HG02943 (cell line): ENCODE data around the gene PALMD.
A peak's percentile ranks its signal among the peaks of the same experiment; 100 is the strongest.

Experiments
- ATAC-seq: cut with Tn5 transposase; IDR thresholded peaks from one replicate; pipeline ENCODE4 v1.9.1; 2021; ENCODE audit warnings: mild to moderate bottlenecking, low read depth, moderate library complexity; ENCODE audit not compliant: unreplicated experiment

Gene PALMD

DNA sequence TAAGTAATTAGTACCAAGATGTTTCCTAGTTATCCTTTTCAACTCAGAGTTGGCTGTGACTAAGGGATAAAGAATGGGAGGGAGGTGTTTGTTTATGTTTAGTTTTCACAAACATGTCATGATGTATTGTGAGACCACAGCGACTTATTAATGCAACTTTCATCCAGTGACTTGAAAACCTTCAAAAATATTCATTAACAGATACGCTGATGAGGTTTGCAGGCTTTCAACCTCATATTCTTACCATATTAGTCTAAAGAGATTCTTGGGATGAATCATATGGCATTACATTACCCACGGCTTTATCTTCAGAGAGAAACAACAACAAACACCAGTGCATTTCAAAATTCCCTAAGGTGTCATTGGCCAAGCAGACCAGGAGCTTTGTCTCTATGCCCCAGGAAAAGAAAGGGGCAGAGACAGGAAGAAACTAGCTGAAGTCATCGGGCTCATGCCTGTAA, 36.4 kb downstream of the PALMD start:
- no peak for ATAC-seq

DNA sequence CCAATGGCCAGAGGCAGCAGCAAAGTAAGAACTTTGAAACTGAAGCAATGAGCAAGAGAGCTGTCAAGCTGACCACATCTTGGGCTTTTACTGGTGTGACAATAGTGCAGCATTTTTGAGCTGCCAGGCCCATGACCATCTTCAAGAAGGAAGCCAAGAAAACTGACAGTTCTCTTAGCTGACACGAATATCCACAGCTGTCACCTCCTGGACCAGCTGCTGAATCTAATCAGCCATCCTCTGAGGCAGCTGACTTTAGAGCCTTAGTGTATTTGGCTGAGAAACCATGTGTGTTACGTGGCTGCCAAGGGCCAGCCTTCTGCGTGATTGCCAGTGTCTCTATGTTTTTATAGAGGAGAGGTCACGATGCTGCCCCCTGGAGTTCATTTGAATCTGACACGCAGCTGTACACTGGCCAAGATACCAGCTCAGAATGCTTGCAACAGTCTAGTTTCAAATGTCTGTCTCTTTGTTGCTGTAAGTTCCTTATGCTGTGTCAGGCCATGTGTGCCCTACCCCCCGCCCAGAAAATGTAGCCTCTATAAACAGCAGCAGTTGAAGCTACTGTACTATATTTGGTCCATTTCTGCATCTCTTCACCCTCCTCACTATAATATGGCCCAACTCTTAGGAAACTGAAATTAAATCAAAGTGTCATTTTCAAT, 39.7 kb downstream of the PALMD start:
- peak; percentile 91 for ATAC-seq

DNA sequence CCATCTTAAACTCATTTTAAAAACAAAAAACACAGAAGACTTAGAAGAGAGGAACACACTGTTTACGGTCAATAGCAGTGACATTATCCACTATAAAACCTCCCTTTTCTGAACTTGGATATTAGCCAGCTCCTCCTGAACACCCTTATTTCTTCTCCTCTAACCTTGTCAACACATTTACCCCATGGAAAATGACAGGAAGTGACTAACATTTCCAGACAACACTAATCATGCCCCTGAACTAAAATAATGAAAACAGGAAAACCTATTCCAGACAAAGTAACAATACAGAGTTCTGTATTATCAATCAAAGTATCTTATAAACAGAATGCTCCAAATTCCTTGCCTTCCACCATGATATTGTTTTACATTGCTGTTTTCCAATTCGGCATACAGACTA, 45.3 kb downstream of the PALMD start:
- ATAC-seq = no peak

DNA sequence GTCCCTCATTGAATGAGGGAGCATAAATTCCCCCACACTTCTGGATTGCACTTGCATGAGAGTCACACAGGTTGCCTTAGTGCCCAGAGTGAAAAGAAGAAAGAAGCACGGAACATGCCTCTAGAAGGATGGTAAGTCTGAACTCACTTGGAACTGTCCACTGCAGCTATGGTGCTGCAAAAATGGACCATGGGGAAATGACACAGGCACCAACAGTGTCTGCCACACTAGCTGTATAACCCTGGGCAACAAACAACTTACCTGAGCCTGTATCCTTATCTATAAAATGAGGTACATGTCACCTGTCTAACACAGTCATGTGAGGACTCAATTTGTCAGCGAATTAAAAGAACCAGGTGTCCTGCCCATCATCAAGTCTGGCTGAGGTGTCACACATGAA, 50.7 kb downstream of the PALMD start:
- ATAC-seq = no peak

DNA sequence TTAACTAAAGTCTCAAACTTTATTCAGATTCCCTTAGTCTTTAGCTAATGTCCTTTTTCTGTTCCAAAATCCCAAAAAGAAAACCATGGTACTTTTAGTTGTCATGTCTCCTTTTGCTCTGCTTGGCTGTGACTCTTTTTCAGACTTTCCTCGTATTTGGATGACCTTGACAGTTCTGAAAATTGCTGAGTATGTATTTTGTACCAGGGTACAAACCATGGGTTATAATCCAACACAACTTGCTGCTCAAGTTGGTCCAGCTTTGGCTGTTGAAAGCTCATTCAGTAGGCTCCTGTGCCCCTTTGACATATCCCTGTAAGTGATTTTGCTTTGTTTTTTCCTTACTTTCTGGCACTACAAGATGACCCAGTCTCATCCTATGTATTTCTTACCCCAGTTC, 51.7 kb downstream of the PALMD start:
- ATAC-seq = no peak

DNA sequence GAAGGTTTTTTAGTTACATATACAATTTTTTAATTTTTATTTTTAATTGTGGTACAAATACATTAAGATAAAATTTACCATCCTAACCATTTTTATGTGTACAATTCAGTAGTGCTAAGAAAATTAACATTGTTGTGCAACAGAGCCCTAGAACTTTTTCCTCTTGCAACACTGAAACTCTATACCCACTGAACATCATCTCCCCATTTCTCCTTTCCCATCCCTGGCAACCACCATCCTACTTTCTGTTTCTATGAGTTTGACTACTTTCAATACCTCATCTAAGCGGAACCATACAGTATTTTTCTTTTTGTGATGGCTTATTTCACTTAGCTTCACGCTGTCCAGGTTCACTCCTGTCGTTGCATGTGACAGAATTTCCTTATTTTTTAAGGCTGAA, 54.1 kb downstream of the PALMD start:
- ATAC-seq = no peak

DNA sequence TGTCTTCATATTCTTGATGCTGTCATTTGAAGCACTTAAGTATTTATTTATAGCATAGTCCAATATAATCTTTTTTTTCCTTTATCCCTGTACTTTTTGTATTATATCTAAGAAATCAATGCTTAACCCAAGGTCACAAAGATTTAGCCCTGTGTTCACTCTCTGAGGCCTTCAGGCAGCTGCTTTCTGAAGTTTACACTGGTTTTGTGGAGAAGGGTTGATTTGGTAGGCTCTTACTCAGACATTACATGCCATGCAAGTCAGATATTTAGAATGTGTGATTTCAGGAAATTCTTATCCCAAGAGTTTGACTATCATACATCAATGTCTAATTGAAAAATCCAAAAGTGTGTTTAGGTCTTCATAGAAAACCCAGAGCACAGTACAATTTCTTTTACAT, 56.3 kb downstream of the PALMD start:
- ATAC-seq = no peak

DNA sequence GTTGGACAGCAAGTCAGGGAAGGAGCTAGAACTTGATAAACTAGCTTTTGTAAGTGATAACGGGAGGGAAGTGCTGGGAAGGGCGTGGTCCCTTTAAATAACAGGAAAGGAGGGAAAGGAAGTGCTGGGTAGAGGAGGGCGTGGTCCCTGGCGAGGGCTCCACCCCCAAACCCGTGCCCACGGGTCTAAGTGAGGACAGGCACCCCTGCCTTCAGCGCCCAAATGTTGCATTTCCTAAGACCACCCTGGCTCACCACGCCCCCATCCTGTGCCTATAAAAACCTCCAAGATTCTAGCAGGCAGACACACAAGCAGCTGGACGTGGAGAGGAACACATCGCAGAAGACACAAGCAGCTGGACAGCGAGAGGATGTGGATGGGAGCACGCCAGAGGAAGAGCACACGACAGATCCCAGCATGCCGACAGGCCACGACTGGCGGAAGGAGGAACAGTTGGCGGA, 58.5 kb downstream of the PALMD start:
- ATAC-seq = no peak

DNA sequence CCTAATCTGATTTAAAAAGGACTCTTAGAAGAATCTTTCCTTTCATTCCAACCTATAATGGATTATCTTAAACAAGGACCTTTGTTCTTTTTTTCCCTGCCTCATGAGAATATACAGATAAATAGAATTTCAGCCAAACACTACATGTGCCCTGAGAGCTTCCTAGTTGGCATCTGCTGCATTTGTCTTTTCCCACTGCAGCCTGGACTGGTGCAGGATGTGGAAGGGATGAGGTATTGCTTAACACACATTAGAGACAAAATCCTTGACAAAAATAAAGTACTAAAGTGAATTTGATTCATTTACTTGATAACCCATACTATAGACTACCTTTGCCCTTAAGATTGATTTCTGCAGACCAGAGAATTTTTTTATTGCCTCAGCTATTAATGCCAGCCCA, 59.5 kb downstream of the PALMD start:
- ATAC-seq = no peak

DNA sequence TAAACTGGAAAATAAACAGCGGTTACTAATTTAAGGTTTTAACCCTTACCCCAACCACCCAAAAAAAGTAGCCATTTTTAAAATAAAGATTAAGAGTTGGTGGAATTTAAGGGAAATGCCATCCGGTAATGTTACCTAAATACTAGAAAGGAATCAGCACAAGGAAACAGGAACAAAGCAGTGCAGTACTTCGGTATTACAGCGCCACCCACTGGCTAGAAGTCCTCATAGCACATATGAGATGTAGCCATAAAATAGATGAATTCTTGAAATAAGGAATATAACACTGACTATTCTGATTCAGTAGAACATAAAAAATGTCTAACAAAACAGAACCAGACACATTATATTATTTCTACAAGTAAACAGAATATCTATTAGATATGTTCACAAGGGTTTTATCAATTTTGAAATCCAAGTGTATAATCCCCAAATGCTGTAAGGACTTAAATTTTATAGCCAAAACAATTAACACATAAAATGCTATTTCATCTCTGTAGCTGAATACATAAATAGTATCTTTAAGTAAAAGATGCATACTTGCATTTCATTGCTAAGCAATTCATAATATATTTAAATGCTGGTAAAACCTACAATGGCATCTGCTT, 61.7 kb downstream of the PALMD start:
- ATAC-seq = no peak

DNA sequence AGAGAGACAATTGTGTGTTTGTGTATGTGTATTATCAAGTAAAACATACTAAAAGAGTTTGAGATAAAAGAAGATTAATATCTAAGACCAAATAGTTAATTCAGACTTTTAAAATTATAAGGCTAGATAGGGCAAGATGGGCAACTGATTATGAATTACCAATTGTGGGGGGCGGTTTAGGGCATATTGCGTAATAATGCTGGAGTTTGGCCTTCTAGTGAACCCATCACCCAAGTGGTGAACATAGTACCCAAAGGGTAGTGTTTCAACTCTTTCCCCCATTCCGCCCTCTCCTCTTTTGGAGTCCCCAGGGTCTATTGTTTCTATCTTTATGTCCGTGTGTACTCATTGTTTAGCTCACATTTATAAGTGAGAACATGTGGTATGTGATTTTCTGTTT, 65.1 kb downstream of the PALMD start:
- no peak for ATAC-seq

DNA sequence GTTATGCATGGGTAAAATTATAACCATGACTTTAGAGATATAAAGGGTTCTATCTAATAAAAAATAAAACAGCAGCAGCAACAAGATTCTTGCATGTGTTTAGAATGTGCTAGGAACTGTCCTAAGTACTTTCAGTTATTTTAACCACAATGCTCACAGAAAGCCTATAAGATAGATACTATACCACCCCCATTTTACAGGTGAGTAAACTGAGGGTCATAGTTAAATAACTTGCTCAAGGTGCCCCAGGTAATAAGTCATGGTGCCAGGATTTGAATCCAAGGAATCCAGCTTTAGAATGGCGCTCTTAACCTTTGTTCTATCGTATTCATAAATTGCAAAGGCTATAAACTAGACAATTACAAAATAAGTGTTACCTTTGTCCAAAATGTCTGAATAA, 67.1 kb downstream of the PALMD start:
- no peak for ATAC-seq

DNA sequence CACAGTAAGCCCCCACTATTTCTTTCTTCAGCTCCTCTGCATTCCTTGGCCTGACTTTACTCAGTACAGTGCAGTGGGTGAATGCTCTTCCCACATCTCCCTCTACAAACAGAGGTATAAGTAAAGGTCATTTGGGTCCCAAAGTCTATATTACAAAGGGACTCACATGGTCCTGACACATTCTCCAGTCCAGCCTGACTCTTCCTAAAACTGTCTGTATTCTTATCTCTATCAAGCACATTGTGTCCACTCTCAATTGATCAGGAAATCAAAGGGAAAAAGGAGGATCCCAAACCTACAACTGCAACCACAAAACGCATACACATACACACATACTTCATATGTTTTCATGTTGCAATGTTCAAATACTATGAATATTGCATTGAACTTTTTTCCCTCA, 71.1 kb downstream of the PALMD start:
- no peak for ATAC-seq

DNA sequence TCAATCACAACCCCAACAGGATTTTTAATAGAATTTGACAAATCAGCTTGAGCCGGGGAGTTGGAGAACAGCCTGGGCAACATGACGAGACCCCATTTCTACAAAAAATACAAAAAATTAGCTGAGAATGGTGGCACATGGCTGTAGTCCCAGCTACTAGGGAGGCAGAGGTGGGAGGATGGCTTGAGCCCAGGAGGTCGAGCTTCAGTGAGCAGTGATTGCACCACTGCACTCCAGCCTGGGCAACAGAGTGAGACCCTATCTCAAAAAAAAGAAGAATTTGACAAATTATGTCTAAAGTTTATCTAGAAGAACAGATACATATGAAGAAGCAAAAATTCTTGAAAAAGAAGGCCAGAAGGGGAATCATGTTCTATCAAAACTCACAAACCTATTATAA, 77.3 kb downstream of the PALMD start:
- no peak for ATAC-seq

DNA sequence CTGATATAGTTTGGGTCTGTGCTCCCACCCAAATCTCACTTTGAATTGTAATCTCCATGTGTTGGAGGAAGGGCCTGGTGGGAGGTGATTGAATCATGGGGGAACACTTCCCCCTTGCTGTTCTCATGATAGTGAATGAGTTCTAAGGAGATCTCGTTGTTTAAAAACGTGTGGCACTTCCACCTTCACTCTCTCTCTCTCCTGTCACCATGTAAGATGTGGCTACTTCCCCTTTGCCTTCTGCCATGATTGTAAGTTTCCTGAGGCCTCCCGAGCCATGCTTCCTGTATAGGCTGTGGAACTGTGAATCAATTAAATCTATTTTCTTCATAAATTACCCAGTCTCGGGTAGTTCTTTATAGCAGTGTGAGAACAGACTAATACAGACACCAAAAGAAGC, 80.1 kb downstream of the PALMD start:
- no peak for ATAC-seq

DNA sequence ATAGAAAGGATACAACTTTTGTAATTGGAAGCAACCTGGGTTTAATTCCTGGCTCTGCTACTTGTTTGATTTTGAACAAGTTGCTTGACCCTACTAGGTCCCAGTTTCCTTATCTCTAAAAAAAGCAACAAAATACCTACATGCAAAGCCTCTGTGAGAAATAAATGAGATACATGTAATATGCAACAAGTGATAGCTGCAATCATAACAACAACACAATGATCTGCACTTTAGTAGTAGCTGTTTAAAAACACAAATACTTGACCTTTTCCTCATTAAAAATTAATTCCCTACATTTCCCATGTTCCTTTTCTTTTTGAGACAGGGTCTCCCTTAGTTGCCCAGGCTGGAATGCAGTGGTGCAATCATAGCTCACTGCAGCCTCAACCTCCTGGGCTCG, 80.5 kb downstream of the PALMD start:
- no peak for ATAC-seq

DNA sequence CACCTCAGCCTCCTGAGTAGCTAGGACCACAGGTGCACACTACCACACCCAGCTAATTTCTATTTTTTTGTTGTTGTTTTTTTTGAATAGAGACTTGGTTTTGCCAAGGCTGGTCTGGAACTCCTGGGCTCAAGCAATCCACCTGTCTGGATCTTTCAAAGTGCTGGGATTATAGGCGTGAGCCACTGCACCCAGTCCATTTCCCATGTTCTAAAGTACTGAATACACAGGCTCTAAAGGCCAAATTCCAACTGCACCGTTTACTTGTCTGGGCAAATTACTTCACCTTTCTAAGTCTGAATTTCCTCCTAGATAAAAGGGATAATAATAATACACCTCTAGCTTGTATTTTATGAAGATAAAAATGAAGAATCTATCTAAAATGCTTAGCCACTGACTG, 80.9 kb downstream of the PALMD start:
- ATAC-seq = no peak

DNA sequence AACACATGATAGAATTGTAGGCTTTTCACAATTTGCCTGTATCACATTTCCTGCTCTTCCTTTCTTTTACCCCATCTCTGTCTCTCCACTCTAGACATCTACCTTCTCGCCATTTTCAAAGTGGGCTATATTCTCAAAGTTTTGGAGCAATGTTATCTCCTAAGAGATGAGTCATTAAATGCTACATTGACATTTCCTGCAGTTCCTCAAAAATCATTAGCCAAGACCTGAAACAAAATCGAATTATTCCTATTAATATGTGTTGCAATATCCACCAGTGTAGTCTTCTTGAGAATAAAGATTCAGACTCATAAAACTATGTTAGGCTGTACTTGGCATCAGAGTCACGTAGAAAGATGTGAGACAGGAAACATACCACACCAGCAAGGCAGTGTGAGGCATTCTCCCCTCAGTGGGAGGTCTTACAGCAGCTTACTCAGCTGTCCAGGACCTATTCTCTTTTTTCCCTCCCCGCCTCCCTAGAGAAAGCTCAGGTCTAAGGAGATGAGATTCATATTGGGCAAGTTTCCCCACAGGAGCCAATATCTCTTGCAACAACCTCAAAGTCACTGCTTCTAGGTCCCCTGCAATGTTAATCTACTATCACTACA, 81.8 kb downstream of the PALMD start:
- no peak for ATAC-seq

DNA sequence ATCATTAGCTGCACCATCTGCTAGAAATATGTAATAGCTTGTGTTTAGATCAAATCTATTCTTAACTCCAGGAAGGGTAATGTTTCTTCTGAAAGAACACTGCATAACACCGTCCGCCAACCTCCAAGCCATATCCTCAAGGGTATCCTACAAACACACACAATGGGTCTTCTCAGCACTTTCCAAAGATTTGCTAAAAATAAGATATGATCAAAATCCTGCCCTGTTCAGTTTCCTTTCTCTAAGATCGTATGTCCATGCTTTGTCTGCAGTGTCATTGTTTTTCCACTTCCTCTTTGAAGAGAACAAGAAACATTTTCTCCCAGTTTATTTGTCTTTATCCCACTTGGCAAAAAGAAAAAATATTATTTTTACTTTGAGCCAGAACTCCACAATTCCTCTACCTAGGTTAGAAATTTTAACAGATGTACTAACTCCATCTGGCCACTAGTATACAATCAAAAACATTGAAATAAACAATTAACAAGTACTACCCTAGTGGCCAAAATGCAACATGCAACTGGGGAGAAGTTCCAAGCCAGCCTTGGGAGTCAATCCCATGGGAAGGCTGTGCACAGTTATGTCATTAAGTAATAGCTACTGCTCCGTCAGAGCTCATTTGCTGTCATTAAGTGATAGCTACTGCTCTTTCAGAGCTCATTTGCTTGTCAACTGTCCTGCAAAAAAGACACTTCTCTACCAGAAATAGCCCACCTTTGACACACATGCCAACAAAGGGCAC, 82.8 kb downstream of the PALMD start:
- no peak for ATAC-seq

DNA sequence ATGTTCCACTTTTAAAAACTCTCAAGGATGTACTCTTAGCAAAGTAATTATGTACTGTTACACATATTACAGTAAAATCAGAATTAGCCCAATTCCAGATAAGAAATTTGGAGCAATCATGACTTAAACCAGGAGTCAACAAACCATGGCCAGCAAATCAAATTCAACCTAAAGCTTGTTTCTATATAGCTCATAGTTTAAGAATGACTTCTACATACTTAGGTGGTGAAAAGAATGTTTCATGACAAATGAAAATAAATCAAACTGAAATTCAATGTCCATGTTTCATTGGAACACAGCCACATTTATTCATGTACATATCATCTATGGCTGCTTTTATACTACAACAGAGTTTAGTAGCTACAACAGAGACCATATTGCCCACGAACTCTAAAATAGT, 85.5 kb downstream of the PALMD start:
- no peak for ATAC-seq

DNA sequence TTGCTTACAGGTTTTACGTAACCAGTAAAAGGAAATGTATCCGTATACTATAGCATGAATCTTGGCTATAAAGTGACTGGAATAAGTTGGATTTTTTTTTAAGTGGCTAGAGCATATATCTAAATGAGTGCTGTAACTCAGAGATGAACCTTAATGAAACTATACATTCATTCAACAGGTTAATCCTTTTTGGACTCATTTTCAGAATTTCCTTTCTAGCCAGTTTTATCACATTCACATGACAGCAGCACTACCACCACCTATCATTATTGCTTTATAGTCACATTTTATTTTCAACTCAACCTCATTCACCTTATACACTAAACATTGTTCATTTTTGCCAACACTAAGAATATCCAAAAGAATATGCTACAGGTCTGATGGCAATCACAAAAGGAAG, 89.9 kb downstream of the PALMD start:
- ATAC-seq = no peak
